Cardiac fibroblast (primary cell): ENCODE results near the gene IFNGR2.

ENCODE experiments used
- DNase-seq, 2 donors: peaks; one replicate each; pipeline versions ENCODE4 v3.0.0 to v3.0.0-alpha.2; 2010; ENCODE audit warnings: low read depth in 2 of 2
- H3K4me3 ChIP-seq, 2 donors: replicated peaks in 1 of 2; 1 replicate in 1 of 2; 2 replicates in 1 of 2; pipeline ENCODE4 v1.5.1; 2011; ENCODE audit warnings: low read depth in 2 of 2, low read length in 2 of 2, mild to moderate bottlenecking in 2 of 2, moderate library complexity in 1 of 2
- TF ChIP-seq, protein P1 (sequence below): IDR thresholded peaks from one replicate; pipeline ENCODE4 v1.5.1; 2011; ENCODE audit warnings: low read depth, mild to moderate bottlenecking, low read length, inconsistent platforms

IFNGR2 gene

DNA sequence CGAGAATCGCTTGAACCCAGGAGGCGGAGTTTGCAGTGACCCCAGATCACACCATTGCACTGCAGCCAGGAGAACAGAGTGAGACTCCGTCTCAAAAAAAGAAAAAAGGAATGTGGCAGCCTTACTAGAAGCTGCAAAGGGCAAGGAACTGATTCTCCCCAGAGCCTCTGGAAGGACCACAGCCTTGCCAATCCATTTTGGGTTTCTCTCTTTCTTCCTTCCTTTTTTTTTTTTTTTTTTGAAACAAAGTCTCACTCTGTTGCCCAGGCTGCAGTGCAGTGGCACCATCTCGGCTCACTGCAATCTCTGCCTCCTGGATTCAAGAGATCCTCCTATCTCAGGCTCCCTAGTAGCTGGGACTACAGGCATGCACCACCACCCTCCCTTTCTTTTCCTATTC is 9.9 kb upstream of the IFNGR2 start:
- no peak overlapping the region for H3K4me3 ChIP-seq

DNA sequence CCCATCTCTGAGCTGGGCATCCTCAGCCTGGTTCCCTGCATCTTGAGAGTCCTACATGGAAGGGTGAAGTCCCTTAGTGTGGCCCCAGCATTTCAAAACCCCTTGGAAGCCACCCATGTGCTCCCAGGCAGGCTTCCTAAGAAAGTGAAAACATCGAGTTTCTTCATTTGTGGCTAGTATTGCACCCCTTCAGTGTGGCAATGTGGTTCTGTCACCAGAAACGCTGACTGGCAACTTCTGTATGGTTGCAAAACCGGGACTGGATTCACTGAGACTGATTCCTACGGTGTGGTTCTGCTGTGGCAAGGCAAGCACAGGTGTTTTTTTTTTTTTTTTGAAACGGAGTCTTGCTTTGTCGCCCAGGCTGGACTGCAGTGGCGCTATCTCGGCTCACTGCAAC is 9.0 kb upstream of the IFNGR2 start:
- TF ChIP-seq, protein P1, sequence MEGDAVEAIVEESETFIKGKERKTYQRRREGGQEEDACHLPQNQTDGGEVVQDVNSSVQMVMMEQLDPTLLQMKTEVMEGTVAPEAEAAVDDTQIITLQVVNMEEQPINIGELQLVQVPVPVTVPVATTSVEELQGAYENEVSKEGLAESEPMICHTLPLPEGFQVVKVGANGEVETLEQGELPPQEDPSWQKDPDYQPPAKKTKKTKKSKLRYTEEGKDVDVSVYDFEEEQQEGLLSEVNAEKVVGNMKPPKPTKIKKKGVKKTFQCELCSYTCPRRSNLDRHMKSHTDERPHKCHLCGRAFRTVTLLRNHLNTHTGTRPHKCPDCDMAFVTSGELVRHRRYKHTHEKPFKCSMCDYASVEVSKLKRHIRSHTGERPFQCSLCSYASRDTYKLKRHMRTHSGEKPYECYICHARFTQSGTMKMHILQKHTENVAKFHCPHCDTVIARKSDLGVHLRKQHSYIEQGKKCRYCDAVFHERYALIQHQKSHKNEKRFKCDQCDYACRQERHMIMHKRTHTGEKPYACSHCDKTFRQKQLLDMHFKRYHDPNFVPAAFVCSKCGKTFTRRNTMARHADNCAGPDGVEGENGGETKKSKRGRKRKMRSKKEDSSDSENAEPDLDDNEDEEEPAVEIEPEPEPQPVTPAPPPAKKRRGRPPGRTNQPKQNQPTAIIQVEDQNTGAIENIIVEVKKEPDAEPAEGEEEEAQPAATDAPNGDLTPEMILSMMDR, result no peak
- DNase-seq, result no peak
- no peak overlapping the region for H3K4me3 ChIP-seq

More for the DNA sequence above, 9.9 kb upstream of the IFNGR2 start:
- no peak for DNase-seq
- TF ChIP-seq, protein P1, result no peak

DNA sequence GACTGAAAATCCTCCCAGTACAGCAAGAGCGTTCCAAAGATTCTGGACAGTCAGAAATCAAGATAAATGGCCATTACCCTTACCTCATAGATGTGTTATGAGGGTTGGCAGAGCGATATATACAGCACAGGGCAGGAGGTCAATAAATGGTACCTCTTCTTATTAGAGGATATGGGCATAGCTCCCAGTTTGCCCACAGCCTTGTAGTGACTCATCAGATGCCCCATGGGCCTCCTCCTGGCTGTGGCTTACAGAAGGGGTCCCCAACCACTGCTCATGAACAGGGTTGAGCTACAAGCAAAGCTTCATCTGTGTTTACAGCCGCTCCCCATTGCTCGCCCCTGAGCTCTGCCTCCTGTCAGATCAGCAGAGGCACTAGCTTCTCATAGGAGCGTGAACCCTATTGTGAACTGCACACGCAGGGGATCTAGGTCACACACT is 7.3 kb upstream of the IFNGR2 start:
- no peak overlapping the region for H3K4me3 ChIP-seq
- TF ChIP-seq, protein P1, result no peak
- peak in 1 of 2 donors; percentile 52 for DNase-seq

DNA sequence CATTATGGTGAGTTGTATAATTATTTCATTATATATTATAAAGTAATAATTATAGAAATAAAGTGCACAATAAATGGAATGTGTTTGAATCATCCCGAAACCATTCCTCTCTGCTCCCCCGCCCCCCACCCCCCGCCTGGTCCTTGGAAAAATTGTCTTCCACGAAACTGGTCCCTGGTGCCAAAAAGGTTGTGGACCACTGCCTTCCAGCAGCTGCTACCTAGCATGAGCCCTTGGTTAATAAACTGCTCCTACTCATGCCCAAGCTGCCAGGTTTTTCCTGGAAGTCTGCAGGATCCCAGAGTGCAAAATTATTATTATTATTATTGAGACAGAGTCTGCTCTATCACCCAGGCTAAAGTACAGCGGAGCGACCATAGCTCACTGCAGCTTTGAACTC is 6.8 kb upstream of the IFNGR2 start:
- H3K4me3 ChIP-seq, result no peak overlapping the region

DNA sequence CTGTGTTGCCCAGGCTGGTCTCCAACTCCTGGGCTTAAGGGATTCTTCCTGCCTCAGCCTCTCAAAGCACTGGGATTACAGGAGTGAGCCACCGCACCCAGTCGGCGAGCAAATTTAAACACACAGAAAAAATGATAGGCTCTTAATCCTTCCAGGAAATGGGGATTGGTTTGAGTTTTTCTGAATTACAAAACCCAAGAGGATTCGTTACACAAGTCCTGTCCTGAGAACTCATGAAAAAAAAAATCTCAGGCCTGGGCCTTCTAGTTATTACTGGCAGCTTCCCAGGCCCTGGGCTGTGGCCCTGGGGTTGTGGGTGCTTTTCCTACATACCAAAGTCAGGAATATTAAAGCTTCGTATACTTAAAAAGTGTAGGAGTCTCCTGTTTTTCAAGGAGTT is 6.3 kb upstream of the IFNGR2 start:
- no peak overlapping the region for H3K4me3 ChIP-seq
- TF ChIP-seq, protein P1, result no peak
- DNase-seq, result peak; percentile 90 to 94

More for the DNA sequence above, 6.8 kb upstream of the IFNGR2 start:
- TF ChIP-seq, protein P1, result no peak
- no peak for DNase-seq

DNA sequence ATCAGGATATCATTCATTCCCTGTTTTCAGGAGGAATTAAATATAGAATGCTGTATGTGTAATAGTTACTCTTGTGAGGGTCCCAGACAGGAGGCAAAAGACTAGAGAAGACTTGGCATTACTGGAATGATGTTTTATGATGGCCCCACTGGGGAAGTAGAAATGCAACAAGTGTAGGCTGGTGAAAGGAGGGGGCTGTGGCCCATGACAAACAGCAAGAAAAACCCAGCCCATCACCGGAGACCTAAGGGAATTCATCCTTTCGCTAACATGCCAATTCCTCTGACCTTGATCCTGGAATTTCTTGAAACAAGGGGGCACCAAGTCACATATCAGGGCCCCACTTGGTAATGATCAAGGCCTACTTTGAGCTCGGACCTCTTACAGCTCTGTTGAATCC is 5.5 kb upstream of the IFNGR2 start:
- no peak overlapping the region for H3K4me3 ChIP-seq
- TF ChIP-seq, protein P1, result no peak
- DNase-seq, result no peak

DNA sequence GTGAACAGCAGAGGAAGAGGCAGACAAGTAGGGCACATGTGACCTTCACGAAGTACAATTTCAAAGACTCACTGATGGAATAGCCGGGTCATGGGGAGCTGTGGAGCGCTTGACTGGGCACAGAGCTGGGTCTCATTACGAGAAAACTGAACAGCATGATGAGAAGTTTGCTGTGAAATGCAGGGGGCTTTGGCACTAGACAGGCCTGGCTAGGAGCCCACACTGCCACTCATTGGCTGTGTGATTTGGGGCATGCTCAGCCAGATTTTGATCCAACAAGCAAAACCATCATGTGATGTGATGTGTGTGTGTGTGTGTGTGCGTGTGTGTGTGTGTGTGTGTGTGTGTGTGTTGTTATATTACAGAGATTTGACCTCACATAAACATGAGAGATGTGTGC is 4.9 kb upstream of the IFNGR2 start:
- no peak for DNase-seq
- TF ChIP-seq, protein P1, result no peak
- H3K4me3 ChIP-seq, result no peak overlapping the region
